Endothelial cell of hepatic sinusoid (primary cell): Measurements from ENCODE around the gene HS3ST3A1.
"Not testable (repeated sequence)": the region's sequence is repeated elsewhere in the genome, so short reads cannot be mapped to it uniquely, and the experiment has no call there.

Experiments used
- in situ Hi-C: cut with HindIII; loops from 2 replicates; pipeline ENCODE4 v1.10.0; 2017; ENCODE audit warnings: low sequenced_read_pairs

HS3ST3A1 gene

GRCh38 chr17:13580790-13581189 lies 20.9 kb downstream of the HS3ST3A1 start:
- in situ Hi-C loops, result loop anchor here (25.0 kb wide), 1 partner anchor 732 kb away; the partner anchor contains the start of gene HS3ST3B1

DNA sequence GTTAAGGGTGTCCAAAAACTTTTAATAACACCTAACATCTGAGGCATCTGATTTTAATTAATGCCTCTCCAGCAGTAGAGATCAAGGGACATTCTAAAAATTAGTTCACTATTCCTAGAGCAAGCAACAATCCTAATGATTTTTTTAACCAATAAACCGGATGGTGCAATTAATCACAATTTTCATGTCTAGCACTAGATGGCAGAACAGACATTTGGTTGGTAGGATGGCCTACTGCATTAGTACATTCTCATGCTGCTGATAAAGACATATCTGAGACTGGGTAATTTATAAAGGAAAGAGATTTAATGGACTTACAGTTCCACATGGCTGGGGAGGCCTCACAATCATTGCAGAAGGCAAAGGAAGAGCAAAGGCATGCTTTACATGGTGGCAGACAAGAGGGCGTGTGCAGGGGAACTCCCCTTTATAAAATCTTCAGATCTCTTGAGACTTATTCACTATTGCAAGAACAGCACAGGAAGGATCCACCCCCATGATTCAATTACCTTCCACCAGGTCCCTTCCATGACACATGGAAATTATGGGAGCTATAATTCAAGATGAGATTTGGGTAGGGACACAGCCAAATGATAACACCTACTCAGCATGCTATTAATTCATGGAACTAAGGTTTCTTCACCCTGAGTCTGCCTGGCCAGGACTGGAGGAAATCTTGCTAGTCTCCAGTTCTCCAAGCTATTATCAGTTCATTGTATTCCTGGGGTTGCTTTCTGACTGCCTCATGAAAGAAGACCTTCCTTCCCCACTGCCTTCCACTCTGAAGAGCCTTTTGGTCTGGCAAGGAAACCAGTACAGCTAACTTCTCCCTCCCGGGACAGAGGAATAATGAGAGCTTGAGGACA lies 24.8 kb downstream of the HS3ST3A1 start:
- in situ Hi-C loops, result loop anchor here (25.0 kb wide), 1 partner anchor 735 kb away; the partner anchor contains the start of gene HS3ST3B1

- in situ Hi-C loops, result loop anchor here (25.0 kb wide), 1 partner anchor 736 kb away; the partner anchor contains the start of gene HS3ST3B1
Observed at GRCh38 chr17:13575922-13576419, 25.8 kb downstream of the HS3ST3A1 start.

DNA sequence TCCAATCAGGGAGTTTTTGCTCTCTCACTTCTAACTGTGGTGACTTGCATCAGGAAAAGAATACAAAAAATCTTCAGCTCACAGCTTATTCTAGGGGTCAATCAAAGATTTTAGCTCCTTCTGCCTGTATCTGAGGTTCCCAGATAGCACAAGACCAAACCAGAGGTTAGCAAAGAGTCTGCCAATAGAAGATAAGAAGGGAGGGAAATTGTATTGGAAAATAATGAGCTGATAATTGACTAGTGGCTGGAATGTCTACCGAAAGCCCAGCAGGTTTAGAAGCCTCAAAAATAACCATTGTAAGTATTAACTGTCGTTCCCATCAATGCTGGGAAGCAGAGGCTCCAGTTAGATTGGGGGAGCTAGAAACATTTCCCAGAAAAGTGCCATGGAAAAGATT lies 26.3 kb downstream of the HS3ST3A1 start:
- in situ Hi-C loops, result loop anchor here (25.0 kb wide), 1 partner anchor 737 kb away; the partner anchor contains the start of gene HS3ST3B1

DNA sequence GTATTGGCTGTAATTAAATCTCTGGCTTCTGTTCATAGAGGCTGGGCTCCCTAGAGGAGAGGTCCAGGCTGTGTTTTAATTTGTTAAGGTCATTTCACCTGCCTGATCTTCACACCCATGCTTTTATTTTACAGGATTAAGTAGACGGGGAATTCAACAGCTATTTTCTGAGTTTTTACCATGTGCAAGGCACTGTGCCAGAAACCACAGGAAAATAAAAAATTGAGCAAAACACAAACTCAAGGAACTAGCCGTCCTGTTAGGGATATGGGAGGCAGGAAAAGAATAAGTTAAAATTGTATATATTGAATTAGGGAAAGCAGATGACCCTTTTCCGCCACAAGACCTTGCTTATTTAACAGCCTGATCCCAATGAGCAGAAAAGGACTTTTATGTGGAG lies 29.1 kb downstream of the HS3ST3A1 start:
- in situ Hi-C loops, result no loop called here

- in situ Hi-C loops, result no loop called here
Observed at GRCh38 chr17:13569398-13570123, 32.2 kb downstream of the HS3ST3A1 start.

DNA sequence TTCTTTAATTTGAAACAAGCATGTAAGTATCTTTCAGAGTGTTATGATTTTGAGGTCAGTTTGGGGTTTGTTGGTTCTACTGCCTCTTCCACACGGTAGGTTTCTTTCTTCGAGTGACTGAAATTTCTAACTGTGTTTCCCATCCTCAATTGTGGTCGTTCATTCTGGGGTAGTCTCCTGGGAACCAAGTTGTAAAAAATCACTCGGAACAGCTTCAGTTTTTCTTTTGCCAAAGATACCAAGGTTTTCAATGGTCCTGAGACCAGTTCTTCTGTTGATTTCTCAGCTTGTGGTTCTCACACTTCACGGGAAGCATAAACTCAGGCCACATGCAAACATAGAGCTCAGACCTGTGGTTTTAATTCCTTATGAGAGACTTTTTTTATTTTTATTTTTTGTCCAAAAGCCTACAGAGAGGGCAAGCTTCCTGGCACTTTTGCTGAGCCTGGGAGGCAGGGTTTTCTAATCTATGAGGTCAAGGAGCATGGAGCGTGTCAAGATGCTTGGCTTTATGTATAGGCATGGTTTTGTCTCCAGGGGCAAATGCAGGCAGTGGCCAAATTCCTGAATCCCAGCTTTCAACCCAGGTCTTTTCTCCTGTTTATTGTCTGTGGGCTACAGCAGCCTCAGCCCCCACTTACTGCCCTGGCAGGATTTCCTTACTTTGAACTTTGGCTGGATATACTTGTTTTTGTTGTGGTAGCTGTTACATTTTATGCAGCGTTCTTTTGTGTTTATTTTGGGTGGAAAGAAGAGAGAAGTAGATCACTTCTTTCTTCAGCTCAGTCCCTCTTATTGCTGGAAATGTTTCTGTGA lies 32.9 kb downstream of the HS3ST3A1 start:
- in situ Hi-C loops, result no loop called here

DNA sequence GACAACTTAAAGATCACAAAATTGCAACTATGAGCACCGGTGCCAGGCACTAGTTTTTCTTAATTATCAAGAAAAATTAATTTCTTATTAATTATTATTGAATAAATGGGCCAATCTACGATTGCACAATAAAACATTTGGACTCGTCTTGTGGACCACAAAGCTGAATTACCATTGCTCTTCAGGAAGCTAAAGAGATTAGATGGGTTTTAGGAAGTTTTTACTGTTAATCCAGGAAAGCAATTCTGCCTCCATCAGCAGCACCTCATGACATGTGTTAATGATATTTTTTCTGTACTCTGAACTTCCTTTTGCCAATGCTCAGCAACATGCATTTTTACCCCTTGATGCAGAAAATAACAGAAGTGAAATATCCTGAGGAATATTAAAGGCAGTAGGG lies 37.9 kb downstream of the HS3ST3A1 start:
- in situ Hi-C loops, result no loop called here

- in situ Hi-C loops, result no loop called here
Observed at GRCh38 chr17:13562271-13562800, 39.4 kb downstream of the HS3ST3A1 start.

GRCh38 chr17:13561606-13562270 lies 40.0 kb downstream of the HS3ST3A1 start:
- in situ Hi-C loops, result no loop called here

DNA sequence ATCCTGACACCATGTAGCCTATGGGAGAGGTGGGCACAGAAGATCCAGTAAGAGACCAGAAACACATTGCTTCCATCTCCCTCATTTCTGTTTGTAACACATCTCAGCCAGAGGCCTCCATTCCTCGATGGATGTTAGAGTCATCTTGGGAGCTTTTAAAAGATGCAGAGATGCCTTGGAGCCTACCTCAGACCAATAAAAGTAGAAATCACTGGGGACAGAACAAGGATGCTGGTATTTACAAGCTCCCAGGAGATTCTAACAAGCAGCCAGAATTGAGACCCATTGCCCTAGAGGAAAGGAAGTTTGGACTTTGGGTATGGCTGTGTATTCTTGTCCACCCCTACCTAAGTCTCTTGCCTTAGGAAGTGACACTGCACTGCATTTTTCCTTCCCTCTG lies 40.8 kb downstream of the HS3ST3A1 start:
- in situ Hi-C loops, result no loop called here

GRCh38 chr17:13558588-13558987 lies 43.1 kb downstream of the HS3ST3A1 start:
- in situ Hi-C loops, result no loop called here

- in situ Hi-C loops, result no loop called here
Observed at GRCh38 chr17:13557077-13557476, 44.7 kb downstream of the HS3ST3A1 start.

- in situ Hi-C loops, result no loop called here
Observed at GRCh38 chr17:13554231-13554630, 47.5 kb downstream of the HS3ST3A1 start.

- in situ Hi-C loops, result no loop called here
Observed at GRCh38 chr17:13550291-13550690, 51.4 kb downstream of the HS3ST3A1 start.

DNA sequence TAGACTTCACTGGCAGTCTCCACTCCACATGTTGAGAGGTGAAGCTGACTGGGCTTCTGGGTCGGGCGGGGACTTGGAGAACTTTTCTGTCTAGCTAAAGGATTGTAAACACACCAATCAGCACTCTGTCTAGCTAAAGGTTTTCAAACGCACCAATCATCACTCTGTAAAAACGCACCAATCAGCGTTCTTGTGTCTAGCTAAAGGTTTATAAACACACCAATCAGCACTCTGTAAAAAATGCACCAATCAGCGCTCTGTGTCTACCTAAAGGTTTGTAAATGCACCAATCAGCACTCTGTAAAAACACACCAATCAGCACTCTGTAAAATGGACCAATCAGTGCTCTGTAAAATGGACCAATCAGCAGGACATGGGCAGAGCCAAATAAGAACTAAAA lies 53.2 kb downstream of the HS3ST3A1 start:
- in situ Hi-C loops, result not testable (repeated sequence)

DNA sequence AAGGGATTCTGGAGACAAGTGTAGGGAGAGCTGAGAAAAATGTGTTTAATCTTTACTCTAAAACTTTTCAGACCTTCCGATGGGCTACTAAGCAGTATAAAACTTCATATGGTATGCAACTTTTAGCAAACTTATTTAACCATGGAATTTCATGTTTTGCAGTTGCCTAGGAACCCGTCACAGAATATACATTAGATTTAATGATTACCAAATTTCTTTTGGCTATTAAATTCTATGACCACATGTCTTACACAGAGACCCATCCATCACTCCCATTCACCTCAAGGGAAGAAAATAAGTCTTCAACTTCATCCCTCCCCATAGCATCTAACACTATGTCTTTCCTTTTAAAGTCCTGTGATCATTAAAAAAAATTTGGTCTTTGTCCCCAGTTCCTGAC lies 54.9 kb downstream of the HS3ST3A1 start:
- in situ Hi-C loops, result no loop called here

DNA sequence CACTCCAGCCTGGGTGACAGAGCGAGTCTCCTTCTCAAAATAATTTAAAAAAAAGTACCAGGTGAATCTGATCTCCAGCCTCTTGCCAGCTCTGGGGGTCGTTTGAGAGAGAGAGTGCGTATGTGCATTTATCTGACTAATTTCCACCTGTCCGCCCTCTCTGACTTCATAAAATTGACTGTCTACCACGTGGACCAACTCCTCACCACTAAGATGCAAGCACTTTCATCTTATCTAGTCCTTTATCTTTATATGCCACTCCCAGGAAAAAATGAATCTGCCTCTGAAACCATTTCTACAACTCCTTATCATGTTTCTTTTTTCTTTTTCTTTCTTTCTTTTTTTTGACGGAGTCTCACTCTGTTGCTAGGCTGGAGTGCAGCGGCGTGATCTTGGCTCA lies 55.8 kb downstream of the HS3ST3A1 start:
- in situ Hi-C loops, result no loop called here

- in situ Hi-C loops, result no loop called here
Observed at GRCh38 chr17:13544765-13545164, 57.0 kb downstream of the HS3ST3A1 start.

- in situ Hi-C loops, result no loop called here
Observed at GRCh38 chr17:13544292-13544691, 57.4 kb downstream of the HS3ST3A1 start.
